ENCODE results near the gene SH3BP4. TPM values are rescaled to one million over a fixed set of nuclear protein-coding genes. Genes with fewer than 3 reads are reported as not detected.

SH3BP4 gene
- total RNA-seq, 4 donors from 2014 or later: 11.0 to 22.9 (median 18.7) TPM

DNA sequence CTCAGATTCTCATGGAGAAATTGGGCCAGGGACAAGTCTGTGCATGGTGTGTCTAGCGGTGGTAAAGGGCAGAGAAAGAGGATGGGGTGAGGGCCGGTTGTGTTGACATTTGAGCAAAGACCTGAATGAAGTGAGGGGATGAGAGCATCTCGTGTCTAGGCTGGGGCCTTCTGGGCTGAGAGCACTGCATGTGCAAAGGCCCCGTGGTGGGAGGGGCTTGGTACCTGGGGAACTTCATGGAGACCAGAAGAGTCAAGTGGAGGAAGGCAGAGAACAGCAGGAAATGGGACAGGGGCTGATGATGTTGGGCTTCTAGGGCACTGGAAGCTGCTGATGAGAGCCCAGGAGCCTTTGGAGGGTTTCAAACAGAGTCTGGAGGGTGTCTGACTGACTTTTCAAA lies 76.8 kb downstream of the SH3BP4 start:
- WGBS, 2 donors: 72 to 77% methylated on average over 4 of the region's 4 CpGs
- H3K4me3 ChIP-seq: no peak overlapping the region
- H3K27ac ChIP-seq: no peak overlapping the region
- DNase-seq: no peak
- H3K9me3 ChIP-seq: no peaks in the 10 kb centered on the region
- peaks cover 0 to 56% (median 15%) of the 10 kb centered on the region in 3 donors for H3K4me1 ChIP-seq
- intact Hi-C loops (cut with DNase I): no loop called here
- no peaks in the 10 kb centered on the region for H3K27me3 ChIP-seq
- no peak for TF ChIP-seq POLR2A (IDR thresholded peaks at IDR 0.05)
- TF ChIP-seq, protein P1, sequence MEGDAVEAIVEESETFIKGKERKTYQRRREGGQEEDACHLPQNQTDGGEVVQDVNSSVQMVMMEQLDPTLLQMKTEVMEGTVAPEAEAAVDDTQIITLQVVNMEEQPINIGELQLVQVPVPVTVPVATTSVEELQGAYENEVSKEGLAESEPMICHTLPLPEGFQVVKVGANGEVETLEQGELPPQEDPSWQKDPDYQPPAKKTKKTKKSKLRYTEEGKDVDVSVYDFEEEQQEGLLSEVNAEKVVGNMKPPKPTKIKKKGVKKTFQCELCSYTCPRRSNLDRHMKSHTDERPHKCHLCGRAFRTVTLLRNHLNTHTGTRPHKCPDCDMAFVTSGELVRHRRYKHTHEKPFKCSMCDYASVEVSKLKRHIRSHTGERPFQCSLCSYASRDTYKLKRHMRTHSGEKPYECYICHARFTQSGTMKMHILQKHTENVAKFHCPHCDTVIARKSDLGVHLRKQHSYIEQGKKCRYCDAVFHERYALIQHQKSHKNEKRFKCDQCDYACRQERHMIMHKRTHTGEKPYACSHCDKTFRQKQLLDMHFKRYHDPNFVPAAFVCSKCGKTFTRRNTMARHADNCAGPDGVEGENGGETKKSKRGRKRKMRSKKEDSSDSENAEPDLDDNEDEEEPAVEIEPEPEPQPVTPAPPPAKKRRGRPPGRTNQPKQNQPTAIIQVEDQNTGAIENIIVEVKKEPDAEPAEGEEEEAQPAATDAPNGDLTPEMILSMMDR (IDR thresholded peaks at IDR 0.05): no peak
- H3K36me3 ChIP-seq: no peaks in the 10 kb centered on the region

DNA sequence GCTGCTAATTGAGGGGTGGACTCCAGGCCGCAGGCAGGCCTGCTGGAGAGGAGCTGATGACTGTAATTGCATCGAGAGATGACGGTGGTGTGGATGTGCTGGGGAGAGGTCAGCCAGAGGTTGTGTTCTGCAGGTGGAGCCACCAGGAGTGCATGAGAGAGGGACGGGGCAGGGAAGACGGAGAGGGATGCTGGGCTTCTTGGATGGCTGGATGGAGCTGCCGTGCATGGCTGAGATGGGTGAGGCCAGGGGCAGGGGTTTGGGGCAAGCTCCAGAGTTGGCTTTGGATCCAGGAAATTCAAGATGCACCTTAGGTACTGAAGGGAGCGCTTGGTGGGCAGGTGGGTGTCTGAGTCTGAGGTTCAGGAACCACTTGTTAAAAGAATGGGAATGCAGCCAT lies 77.2 kb downstream of the SH3BP4 start:
- DNase-seq: no peak
- H3K4me3 ChIP-seq: no peak overlapping the region
- H3K27me3 ChIP-seq: no peaks in the 10 kb centered on the region
- TF ChIP-seq, protein P1 (IDR thresholded peaks at IDR 0.05): no peak
- TF ChIP-seq POLR2A (IDR thresholded peaks at IDR 0.05): no peak
- no peak overlapping the region for H3K27ac ChIP-seq
- H3K9me3 ChIP-seq: no peaks in the 10 kb centered on the region
- intact Hi-C loops (cut with DNase I): no loop called here
- H3K4me1 ChIP-seq: peaks cover 0 to 52% (median 15%) of the 10 kb centered on the region in 3 donors
- WGBS, 2 donors: 92 to 96% methylated on average over 7 of the region's 7 CpGs
- peaks cover 0 to 3% (median 0%) of the 10 kb centered on the region in 3 donors for H3K36me3 ChIP-seq

DNA sequence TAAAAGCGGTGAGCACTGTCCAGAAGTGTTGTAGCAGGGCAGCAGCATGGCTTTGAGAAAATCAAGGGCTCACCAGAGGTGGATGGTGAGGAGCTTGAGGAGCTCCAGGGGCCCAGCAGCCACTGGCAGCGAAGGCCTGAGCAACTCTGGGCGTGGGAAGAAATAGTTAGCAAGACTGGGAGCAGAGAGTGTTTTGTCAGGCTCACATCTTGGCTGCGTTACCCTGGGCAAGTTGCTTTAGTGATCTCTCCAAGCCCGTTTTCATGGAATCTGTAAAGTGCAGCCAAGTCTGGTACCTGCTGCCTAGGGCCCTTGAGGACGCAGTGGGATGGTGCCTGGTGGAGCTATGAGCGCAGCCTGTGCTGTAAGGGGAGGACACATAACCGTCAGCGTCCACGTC lies 78.3 kb downstream of the SH3BP4 start:
- H3K4me3 ChIP-seq: no peak overlapping the region
- H3K9me3 ChIP-seq: no peaks in the 10 kb centered on the region
- no peak overlapping the region for H3K27ac ChIP-seq
- H3K36me3 ChIP-seq: peaks cover 0 to 13% (median 0%) of the 10 kb centered on the region in 3 donors
- 78 to 80% methylated on average over 9 of the region's 10 CpGs for WGBS, 2 donors
- intact Hi-C loops (cut with DNase I): no loop called here
- DNase-seq: no peak
- H3K27me3 ChIP-seq: no peaks in the 10 kb centered on the region
- TF ChIP-seq, protein P1 (IDR thresholded peaks at IDR 0.05): no peak
- TF ChIP-seq POLR2A (IDR thresholded peaks at IDR 0.05): no peak
- peaks cover 0 to 41% (median 13%) of the 10 kb centered on the region in 3 donors for H3K4me1 ChIP-seq

DNA sequence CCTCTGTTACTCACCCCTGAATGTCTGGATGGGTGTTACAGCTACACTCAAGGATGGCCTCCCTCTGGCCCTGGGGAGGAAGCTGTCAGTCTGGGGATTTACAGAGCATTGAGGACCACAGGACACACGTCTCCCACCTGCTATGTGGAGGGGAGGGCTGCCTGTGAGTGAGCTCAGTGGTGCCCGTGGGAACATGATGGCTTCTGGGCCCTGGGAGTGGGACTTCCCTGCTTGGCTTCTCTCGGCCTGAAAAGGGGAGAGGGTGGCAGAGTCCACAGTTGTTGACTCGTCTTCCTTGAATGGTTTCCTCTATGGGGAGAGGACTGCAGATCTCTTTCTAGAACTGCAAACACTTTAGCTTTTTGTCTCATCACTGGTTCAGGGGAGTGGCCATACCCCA lies 79.1 kb downstream of the SH3BP4 start:
- Histone ChIP-seq H3K4me3 (no peak overlapping the region), H3K4me1 (peaks cover 0 to 33% (median 12%) of the 10 kb centered on the region in 3 donors), H3K27me3 (no peaks in the 10 kb centered on the region), H3K9me3 (no peaks in the 10 kb centered on the region), H3K36me3 (peaks cover 0 to 21% (median 0%) of the 10 kb centered on the region in 3 donors), H3K27ac (no peak overlapping the region)
- no peak for DNase-seq
- WGBS, 2 donors: 80 to 89% methylated on average over 2 to 3 of the region's 4 CpGs
- no peak for TF ChIP-seq POLR2A (IDR thresholded peaks at IDR 0.05)
- TF ChIP-seq, protein P1 (IDR thresholded peaks at IDR 0.05): no peak
- intact Hi-C loops (cut with DNase I): no loop called here

DNA sequence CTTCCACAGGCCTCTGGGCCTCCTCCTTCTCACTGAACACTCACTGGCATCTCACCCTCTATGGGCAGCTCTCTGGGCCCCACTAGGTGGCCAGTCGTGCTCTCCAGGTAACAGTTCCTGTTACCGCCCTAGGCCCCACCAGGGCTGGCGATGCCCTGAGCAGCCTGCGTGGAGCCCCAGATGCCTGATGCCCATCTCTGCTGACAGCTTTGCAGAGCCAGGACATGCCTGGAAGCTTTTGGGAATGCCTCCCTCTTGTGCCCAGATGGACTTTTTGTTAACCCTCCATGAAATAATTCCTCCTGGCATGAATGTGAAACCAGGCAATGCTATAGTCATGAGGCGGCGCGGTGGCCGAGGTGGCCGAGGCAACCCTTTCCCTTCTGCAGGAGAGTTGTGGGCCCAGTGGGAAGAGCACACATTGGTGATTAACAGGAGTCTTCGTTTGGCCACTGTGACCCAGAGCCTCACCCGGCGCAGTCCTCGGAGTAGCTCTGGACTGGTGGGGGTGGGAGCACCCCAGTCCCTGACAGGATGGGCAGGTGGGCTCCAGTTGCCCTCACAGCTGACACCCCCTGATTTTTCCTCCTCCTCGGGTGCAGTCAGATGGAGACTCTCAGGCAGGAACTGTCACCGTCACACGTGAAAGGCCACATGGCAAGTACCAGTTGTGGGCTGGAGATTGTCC lies 80.0 kb downstream of the SH3BP4 start:
- no peak overlapping the region for H3K4me3 ChIP-seq
- WGBS, 2 donors: 73 to 96% methylated on average over 4 to 14 of the region's 16 CpGs
- intact Hi-C loops (cut with DNase I): no loop called here
- DNase-seq: no peak
- TF ChIP-seq POLR2A (IDR thresholded peaks at IDR 0.05): no peak
- TF ChIP-seq, protein P1 (IDR thresholded peaks at IDR 0.05): no peak
- no peak overlapping the region for H3K27ac ChIP-seq
- peaks cover 0 to 25% (median 0%) of the 10 kb centered on the region in 3 donors for H3K36me3 ChIP-seq
- peaks cover 0 to 24% (median 12%) of the 10 kb centered on the region in 3 donors for H3K4me1 ChIP-seq
- no peaks in the 10 kb centered on the region for H3K9me3 ChIP-seq
- H3K27me3 ChIP-seq: no peaks in the 10 kb centered on the region

Data from esophagus squamous epithelium (tissue), 5 donors.